Kidney (tissue), 14 donors: ENCODE data around the gene KNTC1. TPM values are rescaled to one million over a fixed set of nuclear protein-coding genes. Genes with fewer than 3 reads are reported as not detected.

Experiments used
- DNase-seq, 5 donors: peaks; one replicate each; pipeline ENCODE4 v3.0.0-alpha.2; 2013 to 2020
- FAIRE-seq: peaks from 2 replicates; lab custom pipeline; 2012; peaks lifted over from hg19 to GRCh38; lab: Jason Lieb, UNC
- H3K27ac ChIP-seq, 2 donors: one replicate each; pipeline ENCODE4 v1.7.0; 2013; ENCODE audit warnings: low read depth in 2 of 2, low read length in 2 of 2, inconsistent platforms in 1 of 2
- H3K27me3 ChIP-seq: one replicate; pipeline ENCODE4 v1.7.1; 2013; ENCODE audit warnings: low read length, inconsistent platforms; ENCODE audit not compliant: control insufficient read depth, insufficient read depth
- H3K36me3 ChIP-seq, 3 donors: one replicate each; pipeline versions ENCODE4 v1.7.0 to v1.7.1; 2013; ENCODE audit warnings: low read length in 3 of 3, control low read depth in 1 of 3, inconsistent platforms in 1 of 3; ENCODE audit not compliant: insufficient read depth in 3 of 3, control insufficient read depth in 2 of 3
- H3K4me1 ChIP-seq, 3 donors: one replicate each; pipeline versions ENCODE4 v1.7.0 to v1.7.1; 2013; ENCODE audit warnings: low read length in 3 of 3, inconsistent platforms in 1 of 3, low read depth in 1 of 3; ENCODE audit not compliant: control insufficient read depth in 2 of 3, insufficient read depth in 2 of 3
- H3K4me3 ChIP-seq, 3 donors: one replicate each; pipeline versions ENCODE4 v1.7.0 to v1.8.1; 2013; ENCODE audit warnings: low read length in 3 of 3, control low read depth in 1 of 3, inconsistent platforms in 1 of 3
- H3K9ac ChIP-seq, 3 donors: one replicate each; pipeline versions ENCODE4 v1.7.0 to v1.7.1; 2013; ENCODE audit warnings: low read length in 3 of 3, control low read depth in 1 of 3, inconsistent platforms in 1 of 3
- H3K9me3 ChIP-seq, 3 donors: one replicate each; pipeline versions ENCODE4 v1.7.0 to v1.7.1; 2013; ENCODE audit warnings: low read length in 3 of 3, control low read depth in 1 of 3, inconsistent platforms in 1 of 3; ENCODE audit not compliant: control insufficient read depth in 2 of 3, insufficient read depth in 1 of 3
- CTCF ChIP-seq: IDR thresholded peaks from 3 replicates; pipeline ENCODE4 v1.5.1; 2012; ENCODE audit warnings: mild to moderate bottlenecking, moderate library complexity, borderline replicate concordance; ENCODE audit not compliant: insufficient read depth; ENCODE audit errors: extremely low read depth
- intact Hi-C: fragments of 100-400 bp; cut with DNase I; formaldehyde crosslinking; loops from one replicate; pipeline ENCODE4 v1.11.1; 2022
- polyA plus RNA-seq: library from polyadenylated mRNA; stranded (reverse); fragments of 350-450 nt; fragmentation: Illumina TruSeq; extraction: RNeasy Lipid Tissue Mini Kit (QIAGEN cat#74804); gene quantifications from one replicate; pipeline ENCODE4 v1.2.3, GENCODE V29; 2014; ENCODE audit warnings: low read depth, low replicate concordance; ENCODE audit not compliant: insufficient read depth
- total RNA-seq: library from RNA; stranded (reverse); fragmentation: NEBNext Ultra II Directional; extraction: Animal tissue kit (Norgen Biotek cat#: 25700); gene quantifications from one replicate; pipeline ENCODE4 v1.2.1, GENCODE V29; 2021
- donor health status: control.
- donor health status: control.
- donor health status: control.
- donor health status: control.
- donor health status: control.
- donor health status: DM: yes; HTN: yes; CAD: no.
- donor health status: Normal renal cell carcinoma (clear cell type).

Gene KNTC1
- total and polyA plus RNA-seq, 2 donors from 2014 or later, result 4.3 to 12.6 TPM

GRCh38 chr12:122614839-122615238, 87.8 kb downstream of the KNTC1 start:
- no peak for FAIRE-seq
- Histone ChIP-seq H3K27me3 (no peaks in the 10 kb centered on the region), H3K9me3 (no peaks in the 10 kb centered on the region), H3K4me3 (no peak overlapping the region), H3K36me3 (peaks cover 0 to 2% (median 0%) of the 10 kb centered on the region in 3 donors), H3K9ac (no peak overlapping the region), H3K4me1 (no peaks in the 10 kb centered on the region), H3K27ac (no peak overlapping the region)
- intact Hi-C loops, result no loop called here
- no peak for TF ChIP-seq CTCF
- no peak for DNase-seq

GRCh38 chr12:122615780-122616179, 88.7 kb downstream of the KNTC1 start:
- Histone ChIP-seq H3K9me3 (no peaks in the 10 kb centered on the region), H3K36me3 (peaks cover 0 to 2% (median 0%) of the 10 kb centered on the region in 3 donors), H3K4me1 (no peaks in the 10 kb centered on the region), H3K27ac (no peak overlapping the region), H3K27me3 (no peaks in the 10 kb centered on the region), H3K4me3 (no peak overlapping the region), H3K9ac (no peak overlapping the region)
- DNase-seq (no peak), FAIRE-seq (no peak)
- no peak for TF ChIP-seq CTCF
- intact Hi-C loops, result no loop called here

- Histone ChIP-seq H3K27ac (no peak overlapping the region), H3K9ac (no peak overlapping the region), H3K9me3 (no peaks in the 10 kb centered on the region), H3K4me1 (no peaks in the 10 kb centered on the region), H3K36me3 (no peaks in the 10 kb centered on the region), H3K4me3 (no peak overlapping the region), H3K27me3 (no peaks in the 10 kb centered on the region)
- no peak for DNase-seq
- intact Hi-C loops, result no loop called here
- FAIRE-seq, result no peak
- TF ChIP-seq CTCF, result no peak
Measured at GRCh38 chr12:122635471-122635870, 108.4 kb downstream of the KNTC1 start.

- no peaks in the 10 kb centered on the region for H3K9me3 ChIP-seq
- no peak overlapping the region for H3K27ac ChIP-seq
- no peak for DNase-seq
- FAIRE-seq, result no peak
- TF ChIP-seq CTCF, result no peak
- no peak overlapping the region for H3K9ac ChIP-seq
- H3K4me1 ChIP-seq, result no peaks in the 10 kb centered on the region
- intact Hi-C loops, result no loop called here
- no peaks in the 10 kb centered on the region for H3K27me3 ChIP-seq
- no peak overlapping the region for H3K4me3 ChIP-seq
- H3K36me3 ChIP-seq, result no peaks in the 10 kb centered on the region
Measured at GRCh38 chr12:122643207-122643805, 116.3 kb downstream of the KNTC1 start.
